GM21723 (cell line): ENCODE measurements around the gene IKBKE.
A peak's percentile ranks its signal among the peaks of the same experiment; 100 is the strongest.

ENCODE experiments used
- ATAC-seq: cut with Tn5 transposase; IDR thresholded peaks from one replicate; pipeline ENCODE4 v1.9.1; 2021; ENCODE audit warnings: mild to moderate bottlenecking, moderate library complexity; ENCODE audit not compliant: unreplicated experiment

Gene IKBKE

GRCh38 chr1:206469933-206470691 lies at the start of gene IKBKE:
Gene IKBKE, plus strand, starts transcription at chr1:206470476. Its CDS starts 2,752 bp downstream, at chr1:206473228.
- ATAC-seq = peak; percentile 73

GRCh38 chr1:206421616-206422340 lies 48.5 kb upstream of the IKBKE start:
- no peak for ATAC-seq

- no peak for ATAC-seq
These were observed 47.8 kb upstream of the IKBKE start for GRCh38 chr1:206422525-206422924.

- no peak for ATAC-seq
These were observed 43.0 kb upstream of the IKBKE start for GRCh38 chr1:206427291-206427690.

- no peak for ATAC-seq
These were observed 40.9 kb upstream of the IKBKE start for GRCh38 chr1:206429421-206429820.

- peak; percentile 97 for ATAC-seq
These were observed 40.0 kb upstream of the IKBKE start for GRCh38 chr1:206430031-206430983.

- no peak for ATAC-seq
These were observed 34.8 kb upstream of the IKBKE start for GRCh38 chr1:206435445-206435844.

- ATAC-seq = no peak
These were observed 31.7 kb upstream of the IKBKE start for GRCh38 chr1:206438554-206438953.

- no peak for ATAC-seq
These were observed 31.1 kb upstream of the IKBKE start for GRCh38 chr1:206439205-206439604.

GRCh38 chr1:206441336-206441967 lies 28.8 kb upstream of the IKBKE start:
- ATAC-seq = no peak

- ATAC-seq = no peak
These were observed 28.2 kb upstream of the IKBKE start for GRCh38 chr1:206442101-206442500.

GRCh38 chr1:206445116-206445515 lies 25.2 kb upstream of the IKBKE start:
- ATAC-seq = no peak

GRCh38 chr1:206445911-206446356 lies 24.3 kb upstream of the IKBKE start:
- ATAC-seq = no peak

GRCh38 chr1:206446688-206447421 lies 23.4 kb upstream of the IKBKE start:
- ATAC-seq = no peak

- no peak for ATAC-seq
These were observed 22.9 kb upstream of the IKBKE start for GRCh38 chr1:206447422-206447765.

GRCh38 chr1:206447792-206448191 lies 22.5 kb upstream of the IKBKE start:
- ATAC-seq = no peak

GRCh38 chr1:206448471-206448870 lies 21.8 kb upstream of the IKBKE start:
- ATAC-seq = no peak

GRCh38 chr1:206449565-206449964 lies 20.7 kb upstream of the IKBKE start:
- no peak for ATAC-seq

- no peak for ATAC-seq
These were observed 20.0 kb upstream of the IKBKE start for GRCh38 chr1:206450281-206450680.

- ATAC-seq = no peak
These were observed 19.1 kb upstream of the IKBKE start for GRCh38 chr1:206451134-206451686.
